ENCODE measurements around the gene MEI4.
"Not testable (repeated sequence)": the region's sequence is repeated elsewhere in the genome, so short reads cannot be mapped to it uniquely, and the experiment has no call there.

Gene MEI4

DNA sequence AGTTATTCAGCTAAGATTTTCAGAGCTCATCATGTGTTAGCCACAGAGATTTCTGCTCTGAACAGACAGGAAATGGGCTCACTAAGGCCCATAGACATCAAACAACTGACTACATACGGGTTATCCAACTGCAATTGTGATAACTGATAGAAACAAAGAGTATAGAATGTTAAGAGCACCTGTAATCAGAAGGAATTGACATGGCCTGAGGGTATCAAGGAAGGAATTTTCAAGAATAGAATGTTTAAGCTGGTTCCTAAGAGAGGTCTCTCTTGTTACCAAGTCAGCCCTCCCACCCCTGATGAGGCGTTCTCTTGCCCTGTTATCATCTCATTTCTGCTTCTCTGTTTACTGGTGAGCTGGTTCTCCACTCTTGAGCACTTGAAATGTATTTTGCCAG is at the start of gene MEI4:
TSS of gene MEI4 (plus strand) at position 301 of the 400 bp plus-strand sequence. CDS start 37,633 bp downstream, outside the sequence.
- FAIRE-seq, result no peak

DNA sequence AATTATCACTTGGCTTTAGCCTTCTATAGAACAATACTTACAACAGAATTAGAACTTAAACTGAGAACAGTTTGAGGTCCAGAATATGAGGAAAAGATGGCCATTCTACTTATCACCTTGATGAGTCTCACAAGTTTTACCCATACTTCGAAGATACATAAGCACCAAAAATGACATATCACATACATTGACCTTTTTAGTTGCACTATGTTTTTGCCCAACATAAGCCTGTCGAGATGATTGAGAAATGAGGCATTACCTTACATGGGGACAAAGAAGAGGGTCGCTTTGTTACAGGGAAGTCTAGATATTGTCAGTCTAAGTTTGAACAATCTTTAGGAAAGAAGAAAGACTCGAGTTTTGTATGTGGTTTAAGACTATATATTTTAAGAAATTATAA is 48.4 kb upstream of the MEI4 start:
- no peak for FAIRE-seq

GRCh38 chr6:77607004-77607403 is 45.8 kb upstream of the MEI4 start:
- no peak for FAIRE-seq

DNA sequence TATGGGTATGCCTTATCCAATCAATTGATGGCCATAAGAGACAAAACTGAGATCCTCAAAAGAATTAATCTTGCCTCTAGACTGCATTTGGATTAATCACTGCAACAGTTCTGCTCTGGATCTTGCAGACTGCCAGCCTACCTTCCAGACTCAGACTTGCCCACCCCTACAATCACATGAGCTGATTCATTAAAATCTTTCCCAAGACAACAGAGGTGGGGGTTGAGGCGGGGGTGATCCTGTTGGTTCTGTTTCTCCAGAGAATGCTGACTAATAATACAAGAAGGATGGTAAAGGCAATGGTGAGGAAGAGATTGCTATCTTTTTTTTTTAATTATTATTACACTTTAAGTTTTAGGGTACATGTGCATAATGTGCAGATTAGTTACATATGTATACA is 43.7 kb upstream of the MEI4 start:
- FAIRE-seq, result no peak

GRCh38 chr6:77619114-77619513 is 33.7 kb upstream of the MEI4 start:
- FAIRE-seq, result no peak

GRCh38 chr6:77620278-77620882 is 32.5 kb upstream of the MEI4 start:
- no peak for FAIRE-seq

- no peak for FAIRE-seq
These were observed 28.3 kb upstream of the MEI4 start for GRCh38 chr6:77624515-77624914.

GRCh38 chr6:77626426-77626825 is 26.4 kb upstream of the MEI4 start:
- FAIRE-seq, result no peak

DNA sequence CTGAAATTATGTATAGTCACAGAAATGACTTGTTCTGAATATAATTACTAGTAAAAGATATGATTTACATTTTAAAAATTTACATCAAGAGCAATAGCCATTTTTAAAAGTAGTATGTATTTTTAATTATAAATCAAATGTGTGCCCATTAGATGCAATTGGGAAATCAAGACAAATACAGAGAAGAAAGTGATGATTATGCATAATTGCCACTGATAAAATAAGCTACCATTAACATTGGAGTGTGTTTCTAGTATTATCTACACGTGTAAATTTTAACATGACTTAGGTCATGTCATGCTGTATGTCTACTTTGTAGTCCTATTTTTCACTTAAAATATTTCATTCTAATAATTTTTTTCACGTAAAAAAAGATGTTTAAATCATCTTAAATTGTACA is 22.8 kb upstream of the MEI4 start:
- FAIRE-seq, result no peak

DNA sequence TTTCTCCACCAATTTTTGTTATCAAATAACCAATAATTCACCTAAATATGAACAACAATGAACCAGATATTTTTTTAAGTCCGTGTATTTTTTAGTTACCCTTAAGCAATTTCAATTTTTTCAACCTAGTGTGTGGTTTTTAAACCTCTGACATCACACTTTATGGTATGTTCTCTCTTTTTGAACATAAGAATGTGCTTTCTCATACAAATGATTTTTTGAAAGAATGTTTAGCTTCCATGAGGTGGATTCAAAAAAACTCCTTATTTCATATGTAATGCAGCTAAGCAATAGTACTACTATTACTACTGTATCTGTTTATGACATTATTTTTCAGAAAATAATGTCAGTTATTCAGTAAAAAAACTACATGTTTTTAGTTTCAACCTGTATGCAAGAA is 19.4 kb upstream of the MEI4 start:
- no peak for FAIRE-seq

- no peak for FAIRE-seq
These were observed 18.7 kb upstream of the MEI4 start for GRCh38 chr6:77633993-77634715.

DNA sequence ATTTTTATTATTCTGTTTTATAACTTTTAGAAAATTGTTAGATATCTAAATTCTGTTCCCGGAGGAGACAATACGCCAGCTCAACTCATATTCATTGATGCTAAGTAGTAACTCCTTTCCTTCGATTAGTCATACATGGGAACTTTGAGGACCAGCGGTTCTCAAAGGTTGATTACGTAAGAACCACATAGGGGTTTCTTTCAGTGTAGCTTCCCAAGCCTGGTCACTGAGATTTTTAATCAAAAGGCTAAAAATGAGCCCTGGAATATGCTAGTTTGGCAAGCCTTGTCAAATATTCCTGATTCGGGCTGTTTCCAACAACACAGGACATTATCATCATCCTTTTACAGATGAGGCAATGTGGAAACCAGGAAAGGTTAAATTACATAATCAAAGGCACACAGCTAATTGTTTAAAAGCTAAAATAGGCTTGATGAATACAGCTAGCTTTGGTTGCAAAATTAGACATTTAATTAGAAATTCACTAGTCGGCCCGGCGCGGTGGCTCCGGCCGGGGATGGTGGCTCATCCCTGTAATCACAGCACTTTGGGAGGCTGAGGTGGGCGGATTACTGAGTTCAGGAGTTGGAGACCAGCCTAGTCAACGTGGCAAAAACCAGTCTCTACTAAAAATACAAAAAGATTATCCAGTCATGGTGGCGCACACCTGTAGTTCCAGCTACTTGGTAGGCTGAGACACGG is 14.6 kb upstream of the MEI4 start:
- no peak for FAIRE-seq

GRCh38 chr6:77644102-77644705 is 8.6 kb upstream of the MEI4 start:
- no peak for FAIRE-seq

- no peak for FAIRE-seq
These were observed 2.7 kb upstream of the MEI4 start for GRCh38 chr6:77650098-77650663.

DNA sequence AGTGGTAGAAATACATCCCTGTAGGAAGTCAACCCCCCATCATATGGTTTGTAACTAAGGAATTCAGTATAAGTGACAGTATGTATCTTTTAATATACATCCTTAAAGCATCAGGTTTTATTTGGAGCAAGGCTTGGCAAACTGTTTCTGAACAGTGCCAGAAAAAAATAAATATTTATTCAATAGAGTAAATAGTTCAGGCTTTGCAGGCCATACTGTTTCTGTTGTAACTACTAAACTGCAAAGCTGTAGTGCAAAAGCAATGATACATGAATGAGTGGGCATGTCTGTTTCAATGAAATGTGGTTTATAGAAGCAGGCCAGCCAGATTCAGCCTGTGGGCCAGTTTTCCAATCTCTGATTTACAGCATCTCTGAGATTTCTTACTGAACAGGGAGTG is 977 bp downstream of the MEI4 start:
- FAIRE-seq, result no peak

GRCh38 chr6:77655035-77655434 is 2.2 kb downstream of the MEI4 start:
- FAIRE-seq, result not testable (repeated sequence)

DNA sequence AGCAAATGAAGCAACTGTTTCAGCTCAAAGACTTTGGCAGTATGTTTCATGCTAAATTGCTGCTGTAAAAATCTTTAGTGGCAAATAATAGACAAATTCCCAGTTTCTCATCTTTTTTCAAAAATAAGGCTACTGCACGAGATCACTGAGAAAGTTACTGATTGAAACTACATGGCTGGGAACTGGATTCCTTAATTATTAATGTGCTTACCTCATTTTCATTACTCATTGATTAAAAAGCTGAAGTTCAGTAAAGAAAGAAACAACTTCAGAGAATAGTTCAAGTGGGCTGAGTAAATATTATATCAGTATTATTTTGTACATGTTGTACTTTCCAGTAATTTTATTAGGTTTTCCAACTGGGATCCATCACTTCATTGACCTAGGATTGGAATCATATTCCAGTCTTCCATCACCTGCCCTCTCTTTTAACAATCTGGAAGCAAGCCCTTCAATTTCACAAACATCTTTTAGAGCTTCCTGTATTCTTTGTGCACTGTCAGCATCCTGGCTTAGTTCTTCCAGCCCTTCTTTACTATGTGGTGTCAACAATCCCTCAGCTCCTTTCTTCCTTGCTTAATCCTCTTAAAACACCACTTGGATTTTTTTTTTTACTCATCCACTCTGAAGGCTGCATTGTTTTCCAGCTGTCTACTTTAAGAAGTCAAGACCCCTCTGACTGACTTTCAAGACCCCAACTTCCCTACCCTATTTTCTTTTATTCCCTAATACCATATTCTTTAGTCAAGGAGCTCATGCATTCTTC is 4.3 kb downstream of the MEI4 start:
- FAIRE-seq, result no peak

- no peak for FAIRE-seq
These were observed 13.5 kb downstream of the MEI4 start for GRCh38 chr6:77666340-77666739.

GRCh38 chr6:77666846-77667245 is 14.0 kb downstream of the MEI4 start:
- no peak for FAIRE-seq

GRCh38 chr6:77669913-77670312 is 17.1 kb downstream of the MEI4 start:
- FAIRE-seq, result no peak

DNA sequence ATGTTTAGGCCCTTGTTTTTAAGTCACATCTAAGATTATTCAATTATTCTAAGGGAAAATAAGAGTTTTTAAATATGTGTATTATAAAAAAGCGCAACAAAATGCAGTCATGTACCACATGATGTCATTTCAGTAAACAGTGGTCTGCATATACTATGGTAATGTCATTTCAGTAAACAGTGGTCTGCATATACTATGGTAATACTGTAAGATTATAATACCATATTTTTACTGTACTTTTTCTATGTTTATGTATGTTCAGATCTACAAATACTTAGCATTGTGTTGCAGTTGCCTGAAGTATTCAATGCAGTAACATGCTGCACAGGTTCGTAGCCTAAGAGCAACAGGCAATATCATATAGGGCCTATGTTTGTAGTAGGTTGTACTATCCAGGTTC is 21.4 kb downstream of the MEI4 start:
- FAIRE-seq, result no peak

DNA sequence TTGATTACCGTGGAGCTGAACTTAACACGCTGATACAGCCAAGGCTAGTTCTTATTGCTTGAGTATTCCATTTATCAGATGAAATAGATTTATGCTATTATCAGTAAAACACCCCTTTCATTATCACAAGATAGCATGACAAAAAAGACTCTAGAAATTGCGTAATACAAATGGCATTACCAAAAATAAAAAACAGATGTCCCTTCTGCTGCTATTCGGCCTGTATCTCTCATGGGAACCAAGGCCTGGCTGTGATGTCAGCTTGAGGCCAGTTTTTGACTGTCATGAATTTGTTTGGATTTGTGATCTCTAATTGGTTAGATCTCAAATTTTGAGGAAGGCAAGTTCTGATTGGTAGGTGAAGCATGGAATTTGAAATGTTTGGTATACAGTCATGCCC is 25.2 kb downstream of the MEI4 start:
- no peak for FAIRE-seq

DNA sequence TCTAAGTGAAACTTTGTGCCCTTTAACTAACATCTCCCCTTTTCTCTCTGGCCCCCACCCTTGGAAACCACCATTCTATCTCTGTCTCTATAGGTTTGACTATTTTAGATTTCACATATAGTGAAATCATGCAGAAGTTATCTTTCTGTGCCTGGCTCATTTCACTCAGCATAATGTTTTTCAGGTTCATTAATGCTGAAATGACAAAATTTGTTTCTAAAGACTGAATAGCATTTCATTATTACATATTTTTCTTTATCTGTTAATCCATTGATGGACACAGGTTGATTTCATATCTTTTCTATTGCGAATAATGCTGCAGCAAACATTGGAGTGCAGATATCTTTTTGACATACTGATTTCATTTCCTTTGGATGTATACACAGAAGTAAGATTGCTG is 30.7 kb downstream of the MEI4 start:
- no peak for FAIRE-seq

Measured in TTC549 (cell line).